ENCODE data around the gene AATK.

AATK gene

DNA sequence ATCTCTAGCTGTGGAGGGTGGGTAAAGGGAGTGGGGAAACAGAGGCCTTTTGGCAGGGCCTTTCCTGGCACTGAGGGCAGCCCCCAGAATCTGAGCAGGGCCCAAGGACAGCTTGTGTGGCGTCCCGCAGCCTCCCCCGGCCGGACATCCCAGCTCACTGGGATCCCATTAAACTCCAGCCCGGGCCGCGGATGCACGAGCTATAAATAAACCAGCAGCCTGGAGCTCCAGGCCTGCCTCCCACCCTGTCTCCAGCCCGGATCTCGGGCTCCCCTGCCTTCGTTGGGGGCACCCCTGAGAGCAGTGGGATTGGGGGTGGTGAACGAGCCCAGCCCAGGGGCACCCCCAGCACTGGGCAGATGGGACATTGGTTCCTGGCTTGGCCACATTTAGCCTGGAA is 13.8 kb upstream of the AATK start:
- DNase-seq: no peak

DNA sequence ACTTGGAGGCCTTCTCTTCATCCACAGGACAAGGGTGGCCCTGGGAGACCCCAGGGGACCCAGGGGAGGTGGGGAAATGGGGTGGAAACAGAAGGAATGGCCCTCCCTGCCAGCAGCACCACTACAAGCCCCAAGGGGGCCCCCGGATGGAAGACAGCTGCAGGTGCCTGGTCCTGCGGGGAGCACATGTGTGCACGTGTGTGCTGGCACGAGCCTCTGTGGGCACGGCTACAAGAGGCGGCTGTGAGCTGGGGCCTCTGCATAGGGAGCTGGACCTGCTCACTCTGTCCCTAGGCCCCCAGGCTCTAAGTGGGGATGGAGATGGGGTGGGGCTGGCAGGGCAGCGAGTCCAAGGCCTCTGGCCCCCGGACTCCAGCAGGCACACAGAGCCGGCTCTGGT is 13.2 kb upstream of the AATK start:
- no peak for DNase-seq

DNA sequence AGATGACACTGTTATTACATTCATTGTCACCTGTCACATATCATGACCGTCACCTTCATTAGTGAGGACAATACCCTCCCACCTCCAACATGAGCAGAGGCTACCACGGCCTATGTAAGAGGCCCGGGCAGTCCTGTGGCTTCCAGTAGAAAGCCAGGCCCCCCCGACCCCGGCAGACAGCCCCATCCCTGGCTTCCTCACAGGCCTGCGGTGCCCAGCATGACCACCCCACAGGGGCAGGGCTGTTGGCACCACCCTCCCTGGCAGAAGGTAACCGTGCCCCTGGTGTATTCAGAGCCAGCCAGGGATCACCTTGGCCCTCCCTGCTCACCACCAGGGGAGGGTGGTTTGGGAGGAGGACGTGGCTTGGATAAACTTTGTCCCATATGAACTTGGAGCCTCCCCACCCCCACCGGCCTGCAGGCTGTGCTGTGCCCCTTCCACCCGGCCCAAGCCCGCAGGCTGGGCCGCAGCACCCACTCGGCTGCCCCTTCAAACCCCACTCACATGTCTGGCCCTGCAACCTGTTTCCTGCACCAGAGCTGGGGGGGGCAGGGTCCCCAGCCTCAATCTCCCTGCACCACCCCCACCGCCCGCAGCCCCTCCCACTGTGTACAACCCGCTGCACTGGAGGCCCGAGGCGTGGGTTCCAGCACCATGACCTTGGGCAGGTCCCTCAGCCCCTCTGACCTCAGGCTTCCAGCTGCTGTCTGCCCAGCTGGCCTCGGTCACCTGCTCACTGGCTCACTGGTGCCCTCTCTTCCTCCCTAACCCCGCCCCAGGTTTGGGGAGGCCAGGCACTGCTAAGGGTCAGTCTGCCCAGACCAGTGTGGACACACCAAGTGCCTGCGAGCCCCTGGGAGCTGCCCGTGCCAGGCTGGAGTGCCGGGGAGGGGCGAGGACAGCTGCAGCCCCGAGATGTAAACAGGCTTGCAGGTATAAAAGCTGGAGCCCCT is 12.4 kb upstream of the AATK start:
- no peak for DNase-seq

DNA sequence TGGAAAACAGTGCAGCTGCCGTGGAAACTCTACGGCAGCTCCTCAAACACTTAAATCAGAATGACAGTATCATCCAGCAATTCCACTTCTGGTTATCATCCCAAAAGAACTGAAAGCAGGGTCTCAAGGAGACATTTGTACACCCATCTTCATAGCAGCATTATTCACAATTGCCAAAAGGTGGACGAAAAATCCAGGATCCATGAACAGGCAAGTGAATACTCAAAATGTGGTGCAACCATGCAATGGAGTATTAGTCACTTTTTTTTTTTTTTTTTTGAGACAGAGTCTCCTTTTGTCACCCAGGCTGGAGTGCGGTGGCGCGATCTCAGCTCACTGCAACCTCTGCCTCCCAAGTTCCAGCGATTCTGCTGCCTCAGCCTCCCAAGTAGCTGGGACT is 10.6 kb upstream of the AATK start:
- DNase-seq: no peak

DNA sequence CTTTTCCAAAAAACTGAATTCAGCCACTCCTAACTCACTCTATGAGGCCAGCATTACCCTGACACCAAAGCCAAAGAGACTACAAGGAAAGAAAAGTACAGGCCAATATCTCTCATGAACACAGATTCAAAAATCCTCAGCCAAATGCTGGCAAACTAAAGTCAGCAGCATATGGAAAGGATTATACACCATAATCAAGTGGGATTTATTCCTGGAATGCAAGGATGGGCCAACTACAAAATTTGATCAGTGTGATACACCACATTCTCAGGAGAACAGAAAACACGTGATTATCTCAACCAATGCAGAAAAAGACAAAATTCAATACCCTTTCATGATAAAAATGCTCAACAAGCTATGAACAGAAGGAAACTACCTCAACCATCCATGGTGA is 7.7 kb upstream of the AATK start:
- DNase-seq: no peak

DNA sequence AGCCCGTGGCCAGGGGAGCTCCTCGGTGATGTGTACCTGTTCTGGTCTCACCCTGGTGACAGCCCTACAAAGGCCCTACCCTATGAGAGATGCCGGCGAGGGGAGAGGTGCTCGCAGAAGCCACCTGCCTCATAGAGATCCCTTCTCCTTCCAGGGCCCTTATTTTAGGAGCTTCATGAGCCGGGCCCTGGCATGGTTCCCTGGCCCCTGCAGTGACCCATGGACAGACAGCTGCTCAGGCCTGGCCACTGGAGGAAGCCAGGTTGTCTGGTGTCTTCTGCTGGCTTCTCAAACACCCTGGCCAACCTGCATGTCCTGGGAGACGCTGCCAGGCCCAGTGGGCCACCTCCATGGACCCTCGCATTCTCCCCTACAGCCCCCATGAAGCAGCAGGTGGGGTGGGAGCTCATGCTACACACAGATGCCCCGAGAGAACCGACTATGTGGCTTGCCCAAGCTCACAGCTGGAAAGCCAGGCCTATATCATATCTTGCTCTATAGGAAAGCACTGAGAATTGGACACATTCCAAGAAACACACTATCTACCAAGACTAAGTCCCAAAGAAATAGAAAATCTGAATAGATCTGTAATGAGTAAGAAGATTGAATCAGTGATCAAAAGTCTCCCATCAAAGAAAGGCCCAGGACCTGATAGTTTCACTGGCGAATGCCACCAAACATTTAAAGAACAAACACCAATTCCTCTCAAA is 7.2 kb upstream of the AATK start:
- DNase-seq: no peak

DNA sequence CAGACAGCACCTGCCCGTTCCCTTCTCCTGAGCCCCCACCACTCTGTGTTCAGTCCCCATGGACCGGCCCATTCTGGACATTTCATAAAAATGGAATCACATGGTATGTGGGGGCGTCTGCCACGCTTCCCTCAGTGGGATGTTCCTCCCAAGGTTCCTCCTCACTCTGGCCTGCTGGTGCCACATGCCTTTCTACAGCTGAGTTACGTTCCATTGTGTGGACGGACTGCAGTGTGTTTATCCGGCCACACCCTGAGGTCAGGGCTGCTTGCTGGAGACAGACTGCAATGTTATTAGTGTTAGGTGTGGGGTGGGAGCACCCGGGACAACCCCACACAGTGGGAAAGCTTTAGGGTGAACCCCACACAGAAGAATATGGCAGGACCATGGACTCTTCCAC is 5.9 kb upstream of the AATK start:
- no peak for DNase-seq

DNA sequence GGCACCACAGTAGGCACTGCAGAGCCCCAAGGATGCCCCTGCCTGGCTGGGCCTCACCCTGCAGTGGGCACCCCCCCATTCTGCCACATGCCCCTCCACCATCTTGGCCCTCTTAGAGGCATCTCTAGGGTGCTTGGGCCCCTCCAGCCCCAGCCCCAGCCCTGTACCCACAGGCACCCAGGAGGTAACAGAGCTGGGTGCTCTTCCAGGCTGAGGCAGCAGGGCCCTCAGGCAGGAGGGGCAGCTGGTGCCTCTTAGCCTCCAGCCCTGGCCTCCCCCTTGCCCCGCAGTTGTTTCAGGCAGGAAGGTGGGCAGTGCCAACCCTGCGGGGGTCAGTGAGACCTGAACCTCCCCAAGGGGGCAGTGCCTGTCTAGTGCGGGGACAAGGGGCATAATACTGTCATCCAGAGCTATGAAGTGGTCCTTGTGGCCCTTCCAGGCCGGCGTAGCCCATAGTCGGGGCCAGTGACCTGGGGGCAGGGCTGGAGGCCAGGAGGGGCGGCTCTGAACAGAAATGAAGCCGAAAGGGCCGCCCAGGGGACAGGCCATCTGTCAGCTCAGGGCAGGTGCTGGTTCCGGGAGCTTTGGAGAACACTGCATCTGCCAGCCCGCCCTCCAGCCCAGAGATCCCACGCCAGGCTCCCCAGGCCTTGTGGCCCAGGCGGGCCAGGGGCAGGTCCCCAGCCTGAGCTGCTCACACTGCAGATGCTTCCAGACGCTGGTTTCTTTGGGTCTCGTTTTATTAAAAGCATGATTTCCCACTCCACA is 4.9 kb upstream of the AATK start:
- no peak for DNase-seq

DNA sequence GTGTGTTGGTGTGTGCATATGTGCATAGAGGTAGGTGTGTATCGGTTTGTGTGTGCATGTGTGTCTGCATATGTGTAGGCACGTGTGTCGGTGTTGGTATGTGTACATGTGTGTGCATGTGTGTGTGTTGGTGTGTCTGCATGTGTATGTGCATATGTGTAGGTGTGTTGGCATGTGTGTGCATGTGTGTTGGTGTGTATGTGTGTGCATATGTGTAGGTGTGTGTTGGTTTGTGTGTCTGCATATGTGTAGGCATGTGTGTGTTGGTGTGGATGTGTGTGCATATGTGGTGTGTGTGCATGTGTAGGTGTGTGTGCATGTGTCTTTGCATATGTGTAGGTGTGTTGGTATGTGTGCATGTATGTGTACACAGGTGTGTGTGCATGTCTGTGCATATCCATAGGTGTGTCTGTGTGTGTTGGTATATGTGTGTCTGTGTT is 3.9 kb upstream of the AATK start:
- no peak for DNase-seq

DNA sequence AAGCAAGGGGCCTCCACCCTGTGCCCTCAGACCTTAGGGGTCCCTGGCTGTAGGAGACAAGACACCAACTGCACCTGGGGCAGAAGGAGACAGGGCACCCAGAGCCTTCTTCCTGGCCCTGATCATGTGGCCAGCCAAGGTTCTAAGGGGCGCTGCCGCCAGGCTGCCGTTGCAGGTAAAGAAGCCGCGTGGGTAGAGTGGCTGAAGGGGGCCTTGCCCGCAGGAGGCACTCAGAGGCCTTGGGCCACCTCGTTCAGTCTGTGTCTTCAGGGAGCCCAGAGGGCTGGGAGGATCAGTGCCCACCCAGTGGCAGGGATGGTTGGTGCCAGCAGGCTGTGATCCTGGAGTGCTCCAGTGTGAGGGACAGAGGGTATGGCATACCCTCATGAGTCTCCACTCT is 1.6 kb upstream of the AATK start:
- no peak for DNase-seq

DNA sequence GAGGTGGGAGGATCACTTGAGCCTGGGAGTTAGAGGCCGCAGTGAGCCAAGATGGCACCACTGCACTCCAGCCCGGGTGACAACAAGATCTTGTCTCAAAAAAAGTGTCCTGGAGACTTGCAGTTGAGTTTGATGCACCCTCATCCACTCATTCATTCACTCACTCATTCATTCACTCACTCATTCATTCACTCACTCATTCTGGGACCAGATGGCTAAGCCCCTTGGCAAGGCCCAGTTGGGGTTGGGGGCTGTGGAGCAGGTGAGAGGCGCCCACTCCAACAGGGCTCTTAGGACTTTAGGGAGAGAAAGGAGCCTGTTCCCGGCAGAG is 1.1 kb upstream of the AATK start:
- no peak for DNase-seq

DNA sequence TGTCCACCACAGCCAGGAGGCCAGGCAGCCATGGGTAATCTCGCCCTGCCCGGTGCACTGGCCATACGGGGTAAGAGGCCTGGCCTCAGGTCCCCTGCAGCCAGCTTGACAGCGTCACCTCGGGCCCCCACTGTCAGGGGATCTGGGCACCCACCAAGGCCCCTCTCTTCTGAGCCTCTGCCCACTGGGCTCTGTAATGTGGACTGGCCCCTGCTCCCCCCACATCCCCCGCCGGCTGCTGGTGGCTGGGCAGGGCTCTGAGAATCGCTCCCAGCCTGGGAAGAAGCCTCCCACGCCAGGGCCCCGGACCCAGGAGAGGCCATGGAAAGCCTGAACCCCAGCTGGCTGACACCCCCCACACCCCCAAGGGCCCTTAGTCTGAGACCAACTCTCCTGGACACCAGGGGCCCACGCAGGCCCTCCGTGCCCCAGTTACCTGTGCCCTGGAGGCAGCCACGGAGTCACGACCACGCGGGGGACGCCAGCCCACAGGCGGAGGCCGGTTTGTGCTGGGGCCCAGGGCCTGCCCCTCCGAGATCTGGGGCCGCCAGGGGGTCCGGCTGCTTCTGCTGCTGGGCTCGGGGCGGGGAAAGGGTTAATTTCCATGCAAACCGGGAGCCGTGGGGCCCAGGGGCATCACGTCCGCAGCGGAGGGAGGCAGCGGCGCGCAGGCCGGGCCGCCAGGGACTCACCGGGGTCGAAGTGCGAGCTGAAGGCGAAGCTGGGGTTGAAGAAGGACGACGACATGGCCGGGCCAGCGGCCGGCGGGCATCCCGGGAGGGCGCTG is 582 bp downstream of the AATK start, which contains the start of gene PVALEF:
PVALEF (plus strand) TSS at position 262 of the 787 bp plus-strand sequence. CDS start 15,720 bp downstream, outside the sequence.
- no peak for DNase-seq

DNA sequence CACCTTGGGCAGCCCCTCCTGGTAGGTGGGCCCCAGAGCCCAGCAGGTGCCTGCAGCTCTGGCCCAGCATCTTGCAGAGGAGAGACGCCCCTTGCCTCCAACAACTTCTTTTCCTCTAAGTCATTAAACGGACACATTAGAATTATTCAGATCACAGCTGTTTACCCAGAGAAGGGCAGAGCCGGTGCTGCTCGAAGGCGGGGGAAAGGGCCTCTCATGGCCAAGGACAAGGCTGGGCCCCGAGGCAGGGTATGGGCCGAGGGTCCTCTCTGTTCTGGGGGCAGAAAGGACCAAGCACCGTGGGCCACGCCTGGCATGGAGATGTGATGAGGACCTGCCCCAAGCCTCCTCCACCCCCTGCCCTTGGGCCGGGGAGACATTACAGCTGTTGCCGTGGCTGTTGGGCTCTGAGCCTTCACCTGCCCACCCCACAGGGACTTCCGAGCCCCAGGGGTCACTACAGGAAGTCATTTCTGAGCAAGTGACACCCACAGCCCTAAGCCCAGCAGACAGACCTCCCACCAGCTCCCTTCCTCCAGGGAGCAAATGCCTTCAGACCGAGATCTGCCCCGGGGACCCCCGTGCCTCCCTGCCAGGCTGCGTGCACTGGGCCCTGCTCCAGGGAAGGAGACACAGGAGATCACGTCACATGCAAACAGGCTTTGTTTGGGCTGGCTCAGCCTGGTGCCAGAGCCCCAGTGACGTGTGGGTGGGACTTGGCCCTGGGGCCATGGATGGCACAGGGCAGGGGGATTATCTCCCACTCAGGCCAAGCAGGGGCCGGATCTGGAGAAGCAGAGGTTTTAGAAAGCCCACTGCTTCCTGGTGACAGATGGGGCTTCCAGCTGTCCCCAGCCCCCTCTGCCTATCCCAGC is 1.4 kb downstream of the AATK start:
- DNase-seq: no peak

DNA sequence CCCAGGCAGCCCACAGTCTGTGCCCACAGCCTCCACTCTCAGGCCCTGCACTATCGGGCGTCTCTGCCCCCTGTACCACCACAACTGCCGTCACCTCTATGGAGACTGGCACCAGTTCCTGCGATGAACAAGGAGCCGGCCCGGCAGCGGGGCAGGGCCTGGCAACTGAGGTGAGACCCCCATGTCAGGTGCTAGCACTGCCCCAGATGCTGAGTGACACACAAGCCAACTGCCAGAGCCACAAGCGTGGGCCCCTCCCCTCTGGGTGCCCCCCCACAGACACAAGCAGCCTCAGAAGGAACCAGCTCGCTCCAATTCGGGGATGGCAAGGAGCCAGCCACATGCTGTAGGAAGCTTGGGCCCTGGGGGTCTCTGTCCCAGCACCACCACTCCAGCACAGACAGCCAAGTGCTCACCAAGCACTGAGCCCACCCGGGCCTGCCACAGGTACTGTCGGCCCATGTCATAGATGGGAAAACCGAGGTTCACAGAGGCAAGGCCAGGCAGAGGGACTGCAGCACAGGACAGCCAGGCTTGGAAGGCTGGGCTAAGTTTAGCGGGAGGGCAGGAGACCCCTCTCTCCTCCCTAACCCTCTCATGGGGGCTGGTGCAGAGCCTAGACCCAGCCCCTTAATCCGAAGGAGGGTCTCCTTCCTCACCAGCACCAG is 2.2 kb downstream of the AATK start:
- no peak for DNase-seq

DNA sequence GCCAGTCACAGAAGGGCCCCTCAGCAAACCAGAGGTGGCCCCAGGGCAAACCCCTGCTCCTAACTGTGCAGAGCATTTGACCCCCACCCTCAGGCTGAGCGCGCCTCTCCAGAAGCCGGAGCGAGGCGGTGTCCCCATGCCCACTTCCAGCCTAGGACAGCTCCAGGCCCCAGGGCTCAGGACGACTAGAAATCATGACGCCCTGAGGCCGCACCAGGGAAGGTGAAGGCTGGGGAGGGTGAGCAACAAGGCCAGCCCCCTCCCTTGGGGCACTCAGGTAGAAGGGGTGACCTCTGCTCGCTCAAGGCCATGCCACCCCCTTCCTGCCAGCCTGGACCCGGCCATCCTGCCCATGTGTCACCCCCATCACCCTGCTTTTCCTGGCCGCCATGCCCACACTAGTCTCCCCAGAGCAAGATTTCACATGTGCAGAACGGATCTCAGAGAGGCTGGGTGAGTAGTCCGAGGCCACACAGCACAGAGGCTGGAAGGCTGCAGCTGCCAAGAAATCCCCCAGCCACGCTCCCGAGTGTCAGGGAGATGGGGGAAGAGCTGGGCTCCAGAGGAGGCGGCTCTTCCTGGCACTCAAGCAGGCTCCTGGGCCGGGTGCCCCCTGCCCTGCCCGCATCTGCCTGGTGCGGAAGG is 2.8 kb downstream of the AATK start:
- DNase-seq: no peak

DNA sequence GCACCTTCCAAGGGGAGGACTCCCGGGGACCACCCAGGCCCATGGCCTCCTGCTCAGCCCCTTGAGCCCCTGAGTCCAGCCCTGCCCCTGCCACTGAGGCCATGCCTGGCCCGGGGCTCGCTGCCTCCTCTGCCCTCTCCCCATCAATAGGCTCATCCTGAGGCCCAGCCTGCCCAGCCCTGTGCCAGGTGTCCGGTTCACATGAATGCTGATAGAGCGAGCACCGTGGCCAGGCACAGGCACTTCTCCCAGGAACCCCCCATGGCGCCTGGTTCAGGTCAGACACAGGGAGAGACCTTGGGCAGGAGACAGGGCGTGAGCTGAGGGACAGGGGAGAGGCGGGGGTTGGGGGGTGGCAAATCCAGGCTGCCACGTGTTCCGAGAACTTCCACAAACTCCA is 3.5 kb downstream of the AATK start:
- DNase-seq: no peak

DNA sequence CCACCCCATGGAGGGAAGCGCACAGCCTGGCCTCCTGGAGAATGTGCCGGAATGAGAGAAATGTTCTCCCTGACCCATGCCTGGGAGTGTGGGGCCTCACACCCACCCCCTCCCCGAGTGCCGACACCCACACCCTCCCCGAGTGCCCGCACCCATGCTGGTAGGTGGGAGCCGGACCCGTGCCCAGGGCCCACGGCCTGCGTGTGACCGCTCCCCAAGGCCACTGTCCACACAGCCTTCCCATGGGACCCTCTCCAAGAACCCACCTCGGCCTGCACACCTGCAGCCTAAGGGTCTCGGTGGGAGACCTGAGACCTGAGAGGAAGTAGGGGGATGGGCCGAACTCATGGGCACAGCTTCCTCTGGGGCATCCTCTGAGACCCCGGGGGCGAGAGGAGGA is 4.0 kb downstream of the AATK start:
- DNase-seq: no peak

DNA sequence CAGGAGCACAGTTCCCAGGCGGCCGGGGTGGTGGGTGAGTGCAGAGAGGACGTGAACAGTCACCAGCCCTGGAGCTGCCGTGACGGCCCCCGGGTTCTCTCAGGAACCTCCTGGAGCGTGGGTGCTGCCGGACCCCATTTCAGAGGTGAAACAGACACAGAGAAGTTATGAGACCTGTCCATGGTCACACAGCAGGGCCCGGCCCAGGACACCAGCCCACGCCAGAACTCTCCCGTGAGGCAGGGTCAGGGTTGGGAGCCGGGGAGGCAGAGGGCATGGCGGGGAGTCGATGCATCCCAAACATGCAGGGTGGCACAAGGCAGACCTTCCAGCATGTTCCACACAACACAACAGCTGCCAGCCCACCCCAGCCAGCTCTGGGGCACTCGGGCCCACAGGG is 4.5 kb downstream of the AATK start:
- no peak for DNase-seq

DNA sequence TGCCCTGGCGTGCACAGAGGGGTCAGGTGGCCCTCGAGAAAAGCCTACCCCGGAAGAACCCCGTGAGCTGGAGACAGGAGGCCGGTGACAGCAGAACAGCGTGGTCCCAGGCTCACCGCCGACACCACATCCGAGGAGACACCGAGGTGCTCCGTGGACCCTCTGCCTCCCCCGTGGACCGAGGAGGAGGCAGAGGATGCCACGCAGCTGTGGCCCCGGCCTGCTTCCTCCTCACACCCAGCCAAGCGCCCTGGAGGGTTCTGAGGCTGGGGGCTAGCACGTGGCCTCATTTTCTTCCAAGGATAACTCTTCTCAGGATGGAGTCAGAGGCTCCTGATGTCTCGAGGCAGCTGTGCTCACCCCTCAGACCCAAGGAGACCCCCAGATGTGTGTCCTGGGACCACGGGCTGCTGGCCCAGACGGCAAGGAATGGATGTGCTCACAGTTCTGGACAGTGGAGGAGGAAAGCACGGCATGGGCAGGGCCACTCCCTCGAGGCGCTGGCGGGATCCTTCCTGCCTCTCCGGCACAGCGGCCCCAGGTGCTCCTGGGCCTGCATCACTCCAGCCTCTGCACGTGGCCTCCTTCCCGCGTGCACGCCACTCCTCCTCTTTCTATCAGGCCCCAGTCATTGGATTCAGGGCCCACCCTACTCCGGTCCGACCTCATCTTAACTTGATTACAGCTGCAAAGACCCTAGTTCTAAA is 5.1 kb downstream of the AATK start:
- DNase-seq: no peak

DNA sequence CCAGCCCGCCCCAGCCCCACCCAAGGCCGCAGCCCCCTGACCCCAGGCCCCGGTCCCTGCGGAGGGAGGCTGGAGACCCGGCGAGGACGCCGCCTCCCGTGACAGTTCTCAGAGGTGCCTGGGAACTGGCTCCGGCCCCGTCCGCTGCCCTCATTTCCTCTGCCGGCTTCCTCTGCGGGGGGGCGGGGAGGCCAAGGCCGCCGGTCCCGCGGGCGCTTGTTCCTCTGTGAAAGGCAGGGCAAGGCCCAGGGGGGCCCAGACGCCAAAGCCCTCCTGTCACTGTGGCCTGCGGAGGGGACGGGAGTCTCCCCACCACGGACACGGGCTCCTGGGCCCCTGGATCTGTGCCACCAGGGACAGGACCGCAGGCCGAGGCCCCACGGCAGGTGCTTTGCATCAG is 5.7 kb downstream of the AATK start:
- no peak for DNase-seq
